Stimulated activated CD4-positive, alpha-beta T cell treated with anti-CD3 and anti-CD28 coated beads, TNF-alpha, amount 100 ng/mL, for 24 hours (primary cell): ENCODE data around the gene SLC16A4.

Experiments used
- DNase-seq, 3 experiments: peaks; one replicate each; pipeline ENCODE4 v3.0.0-alpha.2; 2020; ENCODE audit warnings: low read depth in 3 of 3

SLC16A4 gene

DNA sequence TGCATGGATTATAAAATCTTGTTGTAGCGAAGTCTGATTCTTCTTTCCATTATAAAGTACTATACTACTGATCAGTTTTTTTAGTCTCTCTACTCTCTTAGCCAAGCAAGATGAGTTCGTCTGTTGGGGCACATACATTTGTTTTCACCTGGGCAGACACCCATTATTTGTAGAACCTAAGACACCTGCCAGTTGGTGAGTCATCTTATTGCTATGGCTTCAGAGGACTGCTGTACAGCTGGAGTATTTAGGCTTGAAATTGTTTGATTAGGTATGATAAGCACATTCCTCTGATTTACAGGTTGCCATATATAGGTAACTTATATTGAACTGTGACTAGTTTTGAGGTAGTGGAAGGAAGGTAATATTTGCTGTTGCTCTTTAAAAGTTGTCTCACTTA is 34.4 kb downstream of the SLC16A4 start:
- DNase-seq, result no peak

DNA sequence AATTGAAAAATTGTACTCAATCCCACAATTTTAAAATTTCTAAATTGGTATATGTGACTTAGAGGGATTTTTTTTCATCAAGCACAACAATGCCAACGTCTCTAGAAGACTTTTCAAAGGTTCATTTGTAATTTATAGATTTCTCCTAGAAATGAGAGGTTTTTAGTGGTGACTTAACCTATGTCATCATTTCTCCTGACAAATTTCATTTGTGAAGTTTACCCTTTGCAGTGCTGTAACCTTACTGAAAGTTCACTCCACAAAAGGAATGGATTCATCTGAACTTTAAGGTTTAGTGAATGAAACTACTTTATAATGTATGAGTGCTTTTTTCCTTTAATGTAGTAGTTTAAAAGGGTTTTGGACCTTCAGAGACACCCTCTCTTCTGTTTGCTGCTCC is 35.5 kb downstream of the SLC16A4 start:
- no peak for DNase-seq

DNA sequence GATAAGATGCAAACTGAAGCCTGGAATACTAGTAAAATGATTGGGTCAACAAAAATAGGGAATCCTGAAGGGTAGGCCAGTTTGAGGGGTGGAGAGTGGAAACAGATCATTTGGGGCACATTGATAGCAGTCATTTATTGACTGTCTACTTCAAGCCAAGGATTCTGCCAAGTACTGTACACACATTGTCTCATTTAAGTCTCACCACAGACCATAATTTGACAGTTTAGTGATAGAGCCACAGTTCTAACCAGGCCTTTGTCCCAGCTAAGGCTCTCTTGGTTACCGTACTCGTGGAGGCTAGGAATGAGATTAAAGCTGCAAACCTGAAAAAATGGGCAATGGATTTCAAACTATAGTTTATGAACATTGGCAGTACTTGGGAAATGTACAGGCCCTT is 40.5 kb downstream of the SLC16A4 start:
- no peak for DNase-seq

DNA sequence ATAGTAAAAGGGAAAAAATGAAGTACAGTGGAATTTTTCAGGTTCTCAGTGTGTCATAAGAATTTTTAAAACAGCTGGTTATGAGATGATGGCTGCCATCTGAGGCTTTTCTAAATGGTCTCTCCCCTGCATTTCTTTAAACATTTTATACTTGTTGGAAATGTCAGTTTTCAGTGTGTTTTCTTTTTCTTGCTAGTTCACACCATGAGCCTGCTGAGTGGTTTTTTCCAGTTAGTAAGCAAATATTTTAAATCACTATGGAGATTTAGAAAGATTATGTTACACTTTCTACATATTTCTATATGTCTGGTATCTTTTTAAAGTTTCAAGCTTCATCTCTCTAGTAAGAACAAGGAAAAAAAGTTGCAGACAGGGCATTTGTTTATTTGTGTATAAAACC is 42.1 kb downstream of the SLC16A4 start:
- no peak for DNase-seq

DNA sequence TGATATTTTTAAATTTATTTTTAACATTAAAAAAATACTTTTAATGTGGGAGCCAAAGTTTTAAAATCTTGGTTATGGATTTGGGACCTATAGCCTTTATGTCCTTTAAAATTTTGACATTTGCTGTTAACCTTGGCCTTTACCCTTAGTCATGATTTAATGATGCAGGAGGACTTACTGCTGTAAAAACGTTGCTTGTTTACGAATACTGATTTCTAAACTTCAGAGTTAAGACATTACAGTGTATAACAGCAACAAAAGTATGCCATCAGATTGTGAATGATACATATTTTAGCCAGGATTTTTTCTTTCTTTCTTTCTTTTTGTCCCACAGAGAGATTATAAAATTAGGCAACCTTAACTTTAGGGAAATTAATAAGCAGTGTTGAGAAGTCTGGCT is 42.8 kb downstream of the SLC16A4 start:
- no peak for DNase-seq

DNA sequence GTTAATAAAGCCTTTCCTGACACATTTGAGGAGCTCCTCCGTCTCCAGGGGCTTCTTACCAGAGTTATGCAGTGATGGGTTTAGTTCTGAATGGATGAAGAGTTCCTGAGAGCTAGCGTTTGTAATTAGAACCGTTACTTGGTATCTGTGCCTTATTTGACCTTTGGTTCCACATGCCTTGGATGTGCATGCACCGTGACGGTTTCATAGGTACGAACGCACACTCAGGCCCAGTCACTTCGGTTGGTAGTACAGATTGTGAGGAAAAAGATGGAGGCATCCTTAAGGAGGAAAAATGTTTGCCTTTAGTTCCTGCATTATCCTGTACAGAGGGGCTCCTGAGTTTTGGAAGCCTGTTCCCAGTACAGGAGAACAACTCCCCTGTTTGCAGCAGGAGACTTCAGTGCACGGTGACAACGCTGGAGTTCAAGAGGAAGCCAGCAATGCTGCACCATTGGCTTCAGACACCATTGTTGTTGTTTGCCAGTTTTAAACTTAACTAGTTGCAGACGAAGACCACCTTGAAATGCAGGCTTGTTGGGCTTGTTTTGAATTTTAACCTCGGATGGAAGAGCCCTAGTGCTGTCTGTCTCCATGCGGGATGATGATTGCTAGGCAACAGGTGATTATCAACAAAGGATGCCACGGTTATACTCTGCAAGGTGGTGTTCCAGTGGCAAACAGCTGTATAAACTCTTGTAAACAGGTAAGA is 43.5 kb downstream of the SLC16A4 start:
- DNase-seq, result no peak

DNA sequence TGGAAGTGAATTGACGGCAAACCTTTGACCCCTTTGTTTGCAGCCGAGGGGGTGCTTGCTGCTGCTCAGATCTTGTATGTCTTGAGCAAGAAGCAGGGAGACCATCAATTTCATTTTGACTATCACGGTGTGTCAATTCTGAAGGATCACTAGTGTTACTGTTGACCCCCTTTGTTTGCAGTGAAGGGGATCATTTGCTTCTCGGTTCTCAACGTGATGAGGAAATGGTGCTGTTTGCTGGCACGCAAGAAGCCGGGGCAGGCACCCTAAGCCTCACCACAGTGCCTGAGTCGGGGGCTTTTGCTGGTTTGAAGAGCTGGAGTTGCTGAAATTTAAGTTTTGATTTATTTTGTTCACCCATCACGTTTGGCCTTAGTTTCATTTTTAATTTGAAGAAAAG is 44.1 kb downstream of the SLC16A4 start:
- DNase-seq, result no peak

DNA sequence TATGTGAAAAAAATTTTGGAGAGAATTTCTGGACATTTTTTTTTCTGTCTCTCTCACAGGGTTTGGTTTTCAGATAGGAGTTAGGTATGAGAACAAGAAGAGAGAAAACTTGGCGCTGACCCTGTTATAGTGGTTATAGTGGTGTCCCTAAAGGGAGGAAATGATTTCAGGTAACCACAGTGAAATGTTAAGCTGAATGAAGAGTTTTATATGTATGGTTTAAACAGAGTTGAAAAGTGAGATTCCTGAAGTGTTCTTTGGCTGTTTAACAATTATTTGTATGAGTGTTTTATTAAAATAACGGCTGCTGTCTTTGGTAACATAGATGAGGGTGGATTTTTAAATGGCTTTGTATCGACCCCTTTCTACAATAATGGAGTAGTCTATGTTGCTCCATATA is 45.3 kb downstream of the SLC16A4 start:
- DNase-seq, result no peak

DNA sequence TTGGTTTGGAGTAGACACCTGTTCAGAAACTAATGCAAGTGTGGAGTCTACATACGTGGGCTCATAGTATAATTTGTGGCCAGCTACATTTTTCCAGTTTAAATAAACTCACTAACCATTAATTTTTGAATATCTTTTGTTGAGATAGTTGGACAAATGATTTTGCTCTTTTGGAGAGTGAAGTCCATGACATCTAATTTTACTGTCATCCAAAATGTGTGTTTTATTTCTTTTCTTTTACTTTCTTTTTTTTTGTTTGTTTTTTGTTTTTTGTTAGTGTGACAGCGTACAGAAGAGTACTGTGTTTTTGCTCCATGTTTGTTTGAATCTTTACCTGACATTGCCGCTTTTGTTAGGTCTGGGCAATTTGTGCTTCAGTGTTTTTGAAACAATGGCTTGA is 46.7 kb downstream of the SLC16A4 start:
- DNase-seq, result no peak

DNA sequence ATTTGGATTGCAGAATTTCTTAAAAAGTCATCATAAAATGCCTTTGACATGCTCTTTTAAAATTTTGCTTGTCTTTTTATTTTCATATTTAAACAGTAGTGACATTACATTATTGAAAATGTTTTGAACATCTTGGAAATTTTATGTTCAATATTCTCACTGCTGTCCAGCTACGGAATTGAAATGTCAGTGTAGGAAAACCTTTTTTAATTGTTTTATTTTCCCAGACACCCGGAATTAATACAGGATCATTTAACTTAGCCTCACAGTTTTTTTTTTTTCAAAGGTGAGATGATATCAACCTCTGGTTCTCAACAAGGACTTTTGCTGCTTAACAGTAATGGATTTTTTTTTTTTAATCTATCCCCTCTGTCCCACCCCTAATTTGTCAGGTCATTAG is 47.6 kb downstream of the SLC16A4 start:
- no peak for DNase-seq

DNA sequence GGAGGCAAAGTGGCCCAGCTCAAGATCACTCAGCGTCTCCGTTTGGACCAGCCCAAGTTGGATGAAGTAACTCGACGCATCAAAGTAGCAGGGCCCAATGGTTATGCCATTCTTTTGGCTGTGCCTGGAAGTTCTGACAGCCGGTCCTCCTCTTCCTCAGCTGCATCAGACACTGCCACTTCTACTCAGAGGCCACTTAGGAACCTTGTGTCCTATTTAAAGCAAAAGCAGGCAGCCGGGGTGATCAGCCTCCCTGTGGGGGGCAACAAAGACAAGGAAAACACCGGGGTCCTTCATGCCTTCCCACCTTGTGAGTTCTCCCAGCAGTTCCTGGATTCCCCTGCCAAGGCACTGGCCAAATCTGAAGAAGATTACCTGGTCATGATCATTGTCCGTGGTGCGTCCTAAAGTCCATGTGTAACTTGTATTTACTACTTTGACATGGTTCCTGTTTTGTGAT is 48.9 kb downstream of the SLC16A4 start:
- DNase-seq, result no peak

DNA sequence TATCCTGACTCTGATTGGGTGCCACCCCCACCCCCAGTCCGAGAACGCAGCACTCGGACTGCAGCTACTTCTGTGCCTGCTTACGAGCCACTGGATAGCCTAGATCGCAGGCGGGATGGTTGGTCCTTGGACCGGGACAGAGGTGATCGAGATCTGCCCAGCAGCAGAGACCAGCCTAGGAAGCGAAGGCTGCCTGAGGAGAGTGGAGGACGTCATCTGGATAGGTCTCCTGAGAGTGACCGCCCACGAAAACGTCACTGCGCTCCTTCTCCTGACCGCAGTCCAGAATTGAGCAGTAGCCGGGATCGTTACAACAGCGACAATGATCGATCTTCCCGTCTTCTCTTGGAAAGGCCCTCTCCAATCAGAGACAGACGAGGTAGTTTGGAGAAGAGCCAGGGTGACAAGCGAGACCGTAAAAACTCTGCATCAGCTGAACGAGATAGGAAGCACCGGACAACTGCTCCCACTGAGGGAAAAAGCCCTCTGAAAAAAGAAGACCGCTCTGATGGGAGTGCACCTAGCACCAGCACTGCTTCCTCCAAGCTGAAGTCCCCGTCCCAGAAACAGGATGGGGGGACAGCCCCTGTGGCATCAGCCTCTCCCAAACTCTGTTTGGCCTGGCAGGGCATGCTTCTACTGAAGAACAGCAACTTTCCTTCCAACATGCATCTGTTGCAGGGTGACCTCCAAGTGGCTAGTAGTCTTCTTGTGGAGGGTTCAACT is 49.5 kb downstream of the SLC16A4 start:
- no peak for DNase-seq

DNA sequence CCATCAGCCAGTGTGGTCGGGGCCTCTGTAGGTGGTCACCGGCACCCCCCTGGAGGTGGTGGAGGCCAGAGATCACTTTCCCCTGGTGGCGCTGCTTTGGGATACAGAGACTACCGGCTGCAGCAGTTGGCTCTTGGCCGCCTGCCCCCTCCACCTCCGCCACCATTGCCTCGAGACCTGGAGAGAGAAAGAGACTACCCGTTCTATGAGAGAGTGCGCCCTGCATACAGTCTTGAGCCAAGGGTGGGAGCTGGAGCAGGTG is 50.7 kb downstream of the SLC16A4 start:
- DNase-seq, result no peak

DNA sequence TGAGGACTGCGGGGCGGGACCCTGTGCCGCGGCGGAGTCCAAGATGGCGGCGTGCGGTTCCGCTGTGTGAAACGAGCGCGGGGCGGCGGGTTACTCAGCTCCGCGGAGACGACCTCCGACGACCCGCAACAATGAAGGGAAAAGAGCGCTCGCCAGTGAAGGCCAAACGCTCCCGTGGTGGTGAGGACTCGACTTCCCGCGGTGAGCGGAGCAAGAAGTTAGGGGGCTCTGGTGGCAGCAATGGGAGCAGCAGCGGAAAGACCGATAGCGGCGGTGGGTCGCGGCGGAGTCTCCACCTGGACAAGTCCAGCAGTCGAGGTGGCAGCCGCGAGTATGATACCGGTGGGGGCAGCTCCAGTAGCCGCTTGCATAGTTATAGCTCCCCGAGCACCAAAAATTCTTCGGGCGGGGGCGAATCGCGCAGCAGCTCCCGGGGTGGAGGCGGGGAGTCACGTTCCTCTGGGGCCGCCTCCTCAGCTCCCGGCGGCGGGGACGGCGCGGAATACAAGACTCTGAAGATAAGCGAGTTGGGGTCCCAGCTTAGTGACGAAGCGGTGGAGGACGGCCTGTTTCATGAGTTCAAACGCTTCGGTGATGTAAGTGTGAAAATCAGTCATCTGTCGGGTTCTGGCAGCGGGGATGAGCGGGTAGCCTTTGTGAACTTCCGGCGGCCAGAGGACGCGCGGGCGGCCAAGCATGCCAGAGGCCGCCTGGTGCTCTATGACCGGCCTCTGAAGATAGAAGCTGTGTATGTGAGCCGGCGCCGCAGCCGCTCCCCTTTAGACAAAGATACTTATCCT is 51.2 kb downstream of the SLC16A4 start:
- DNase-seq, result peak; percentile 28 to 53 (median 40)

DNA sequence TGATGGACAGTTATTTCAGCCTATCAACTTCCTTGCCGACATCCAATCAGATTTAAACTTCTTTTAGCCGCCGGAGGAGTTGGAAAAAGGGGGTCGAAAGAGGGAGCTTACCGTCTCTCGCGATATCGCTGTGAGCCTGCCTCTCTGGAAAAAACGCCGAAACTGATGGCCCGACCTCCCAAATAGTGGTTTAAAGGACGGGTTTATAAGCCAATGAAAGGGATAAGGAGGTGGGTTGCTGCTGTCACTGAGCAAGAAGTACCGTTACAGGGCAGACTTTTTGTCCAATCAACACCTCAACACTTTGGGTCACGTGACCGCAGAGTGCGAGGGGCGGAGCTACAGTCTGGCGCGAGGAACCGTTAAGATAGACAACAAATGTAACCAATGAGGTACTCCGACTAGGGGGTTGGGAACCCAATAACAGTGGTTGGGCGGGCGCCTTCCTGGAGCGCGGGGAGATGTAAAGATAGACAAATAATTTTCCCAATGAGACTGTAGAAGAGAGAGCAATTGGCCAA is 51.9 kb downstream of the SLC16A4 start, which contains the start of gene RBM15:
Gene RBM15, plus strand, starts transcription at position 492 of the 521 bp plus-strand sequence. Its CDS starts 29 bp downstream, at position 521.
- DNase-seq, result peak; percentile 92 to 97 (median 93)

DNA sequence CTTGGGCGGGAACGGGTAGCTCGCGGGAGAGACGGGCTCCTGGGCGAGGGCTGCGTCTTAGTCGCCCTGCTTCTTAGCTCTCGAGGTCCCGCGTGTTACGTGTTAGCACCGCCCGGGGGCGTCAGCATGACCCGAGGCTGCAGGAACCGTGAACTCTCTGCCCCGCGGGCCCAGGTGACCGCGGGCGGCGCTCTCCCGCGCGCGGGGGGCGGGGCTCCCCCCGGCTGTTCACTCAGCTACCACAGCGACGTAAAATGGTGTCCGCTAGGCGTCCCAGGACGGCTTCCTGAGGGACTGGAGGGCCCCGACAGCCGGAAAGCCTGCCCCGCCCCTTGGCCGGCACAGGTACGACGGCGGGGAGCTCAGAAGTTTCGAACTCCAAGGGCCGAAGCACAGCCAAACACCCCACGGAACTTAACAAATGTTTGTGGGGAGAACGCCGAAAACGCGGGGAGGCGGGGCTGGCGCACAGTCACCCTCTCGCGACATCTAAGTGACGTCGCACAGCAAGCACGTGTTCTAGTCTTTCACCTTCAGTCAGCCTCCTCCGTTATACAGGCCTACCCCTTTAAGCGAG is 52.4 kb downstream of the SLC16A4 start:
- peak; percentile 75 to 91 (median 87) for DNase-seq

DNA sequence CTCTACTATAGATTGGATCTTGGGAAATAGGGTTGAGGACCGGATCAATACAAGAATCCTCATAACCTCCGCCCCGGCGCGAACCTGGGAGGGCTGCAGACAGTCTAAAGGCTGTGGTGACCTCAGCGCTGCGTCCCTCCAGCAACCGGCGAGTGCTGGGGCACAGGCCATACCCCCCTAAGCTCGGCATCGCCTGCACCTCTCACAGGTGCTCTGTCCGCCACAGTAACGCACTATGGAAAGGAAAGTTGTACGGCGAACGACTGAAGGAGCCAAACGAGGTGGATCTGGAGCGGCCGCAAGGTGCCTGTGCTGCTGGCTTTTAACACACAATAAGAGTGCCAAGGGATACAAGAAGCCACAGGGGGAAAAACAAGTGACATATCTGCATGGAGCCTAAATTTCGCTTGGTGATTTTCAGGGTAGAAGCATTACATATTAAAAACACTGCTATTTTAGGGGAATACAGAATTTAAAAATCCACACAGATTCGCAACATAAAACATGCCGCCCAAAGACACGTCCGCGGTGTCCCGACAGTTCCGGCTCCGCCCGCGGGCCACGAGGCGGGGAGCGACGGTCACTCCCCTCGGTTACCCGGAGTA is 53.0 kb downstream of the SLC16A4 start:
- peak in 2 of 3 experiments; percentile 6 to 38 for DNase-seq

DNA sequence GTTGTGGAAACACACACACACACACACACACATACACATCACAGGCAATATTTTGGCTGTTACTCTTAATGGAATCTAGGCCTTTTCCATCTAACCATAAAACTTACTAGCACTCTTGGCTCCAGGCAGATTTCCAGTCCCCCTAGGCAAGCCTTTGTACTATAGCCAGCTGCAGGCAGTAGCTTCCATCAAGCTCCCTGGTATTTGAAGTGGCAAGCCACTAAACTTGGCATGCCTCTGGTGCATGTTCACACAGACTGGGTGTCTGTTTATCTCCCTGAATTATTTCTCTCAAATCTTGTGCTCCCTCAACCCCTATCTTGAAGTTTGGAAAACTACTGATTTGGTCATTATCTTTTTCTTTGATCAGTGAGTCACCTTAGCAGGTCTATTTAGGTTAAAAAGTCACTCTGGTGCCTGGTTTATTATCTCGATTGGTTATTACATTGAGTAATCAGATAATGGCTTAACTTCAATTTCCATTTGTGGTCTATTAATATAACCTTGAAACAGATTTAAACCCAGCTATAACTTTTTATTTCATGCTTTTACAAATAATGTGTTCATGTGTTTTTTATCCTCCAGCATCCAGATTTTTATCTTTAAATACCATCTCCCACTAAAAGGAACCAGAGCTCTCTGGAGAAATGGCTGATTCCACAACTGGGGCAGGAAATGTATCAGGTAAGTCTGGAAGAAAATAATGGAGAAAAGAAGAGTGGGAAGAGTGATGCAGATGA is 54.4 kb downstream of the SLC16A4 start:
- no peak for DNase-seq

DNA sequence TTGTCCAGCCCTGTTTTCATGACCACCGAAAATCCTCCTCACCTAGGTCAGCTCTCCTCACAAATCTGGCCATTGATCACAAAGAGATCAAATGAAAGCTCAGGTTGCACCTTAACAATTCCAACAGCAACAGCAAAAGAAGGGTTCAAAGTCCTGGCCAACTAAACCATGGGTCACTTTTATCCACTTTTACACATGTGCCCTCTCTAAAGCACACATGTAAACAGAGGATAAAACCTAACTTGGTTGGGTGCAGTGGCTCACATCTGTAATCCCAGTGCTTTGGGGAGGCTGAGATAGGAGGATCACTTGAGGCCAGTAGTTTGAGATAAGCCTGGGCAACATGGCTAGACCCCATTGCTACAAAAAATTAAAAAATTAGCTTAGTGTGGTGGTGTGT is 55.6 kb downstream of the SLC16A4 start:
- DNase-seq, result no peak

DNA sequence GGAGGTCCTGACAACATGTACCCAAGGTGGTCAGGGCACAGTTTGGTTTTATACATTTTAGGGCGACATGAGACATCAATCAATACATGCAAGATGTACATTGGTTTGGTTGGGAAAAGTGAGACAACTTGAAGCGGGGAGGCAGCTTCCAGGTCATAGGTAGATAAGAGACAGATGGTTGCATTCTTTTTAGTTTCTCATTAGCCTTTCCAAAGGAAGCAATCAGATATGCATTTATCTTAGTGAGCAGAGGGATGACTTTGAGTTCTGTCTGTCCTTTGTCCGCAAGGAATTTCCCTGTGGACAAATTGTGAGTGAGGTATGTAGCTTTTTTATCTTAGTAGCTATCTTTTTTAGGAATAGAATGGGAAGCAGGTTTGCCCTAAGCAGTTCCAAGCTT is 62.1 kb downstream of the SLC16A4 start:
- no peak for DNase-seq

DNA sequence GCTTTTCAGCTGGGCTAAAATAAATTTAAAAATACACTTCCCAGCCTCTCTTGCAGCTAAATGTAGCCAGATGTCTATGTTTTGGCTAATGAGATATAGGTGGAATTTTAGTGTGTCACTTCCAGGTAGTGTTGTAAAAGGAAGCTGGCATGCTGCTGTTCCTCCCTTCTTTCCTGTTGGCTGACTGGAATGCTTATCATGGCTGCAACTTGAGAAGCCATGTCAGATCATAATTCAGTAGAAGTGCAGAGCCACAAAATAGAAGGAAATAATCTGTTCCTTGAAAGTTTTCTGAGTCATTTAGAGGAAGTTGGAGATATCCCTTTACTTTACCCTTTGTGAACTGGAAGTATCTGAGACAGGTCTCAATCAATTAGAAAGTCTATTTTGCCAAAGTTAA is 62.6 kb downstream of the SLC16A4 start:
- DNase-seq, result no peak
